Eye (tissue), 1 donor: ENCODE results near the gene FEM1A.
"Not testable (repeated sequence)": the region's sequence is repeated elsewhere in the genome, so short reads cannot be mapped to it uniquely, and the experiment has no call there.

Experiments used
- DNase-seq: peaks from one replicate; pipeline ENCODE4 v3.0.0-alpha.2; 2015

Gene FEM1A, protein sequence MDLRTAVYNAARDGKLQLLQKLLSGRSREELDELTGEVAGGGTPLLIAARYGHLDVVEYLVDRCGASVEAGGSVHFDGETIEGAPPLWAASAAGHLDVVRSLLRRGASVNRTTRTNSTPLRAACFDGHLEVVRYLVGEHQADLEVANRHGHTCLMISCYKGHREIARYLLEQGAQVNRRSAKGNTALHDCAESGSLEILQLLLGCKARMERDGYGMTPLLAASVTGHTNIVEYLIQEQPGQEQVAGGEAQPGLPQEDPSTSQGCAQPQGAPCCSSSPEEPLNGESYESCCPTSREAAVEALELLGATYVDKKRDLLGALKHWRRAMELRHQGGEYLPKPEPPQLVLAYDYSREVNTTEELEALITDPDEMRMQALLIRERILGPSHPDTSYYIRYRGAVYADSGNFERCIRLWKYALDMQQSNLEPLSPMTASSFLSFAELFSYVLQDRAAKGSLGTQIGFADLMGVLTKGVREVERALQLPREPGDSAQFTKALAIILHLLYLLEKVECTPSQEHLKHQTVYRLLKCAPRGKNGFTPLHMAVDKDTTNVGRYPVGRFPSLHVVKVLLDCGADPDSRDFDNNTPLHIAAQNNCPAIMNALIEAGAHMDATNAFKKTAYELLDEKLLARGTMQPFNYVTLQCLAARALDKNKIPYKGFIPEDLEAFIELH

GRCh38 chr19:4791183-4792018 lies at the start of gene FEM1A:
Gene FEM1A (plus strand): TSS chr19:4791734. CDS start chr19:4791855, 121 bp downstream.
- peak; percentile 100 for DNase-seq

DNA sequence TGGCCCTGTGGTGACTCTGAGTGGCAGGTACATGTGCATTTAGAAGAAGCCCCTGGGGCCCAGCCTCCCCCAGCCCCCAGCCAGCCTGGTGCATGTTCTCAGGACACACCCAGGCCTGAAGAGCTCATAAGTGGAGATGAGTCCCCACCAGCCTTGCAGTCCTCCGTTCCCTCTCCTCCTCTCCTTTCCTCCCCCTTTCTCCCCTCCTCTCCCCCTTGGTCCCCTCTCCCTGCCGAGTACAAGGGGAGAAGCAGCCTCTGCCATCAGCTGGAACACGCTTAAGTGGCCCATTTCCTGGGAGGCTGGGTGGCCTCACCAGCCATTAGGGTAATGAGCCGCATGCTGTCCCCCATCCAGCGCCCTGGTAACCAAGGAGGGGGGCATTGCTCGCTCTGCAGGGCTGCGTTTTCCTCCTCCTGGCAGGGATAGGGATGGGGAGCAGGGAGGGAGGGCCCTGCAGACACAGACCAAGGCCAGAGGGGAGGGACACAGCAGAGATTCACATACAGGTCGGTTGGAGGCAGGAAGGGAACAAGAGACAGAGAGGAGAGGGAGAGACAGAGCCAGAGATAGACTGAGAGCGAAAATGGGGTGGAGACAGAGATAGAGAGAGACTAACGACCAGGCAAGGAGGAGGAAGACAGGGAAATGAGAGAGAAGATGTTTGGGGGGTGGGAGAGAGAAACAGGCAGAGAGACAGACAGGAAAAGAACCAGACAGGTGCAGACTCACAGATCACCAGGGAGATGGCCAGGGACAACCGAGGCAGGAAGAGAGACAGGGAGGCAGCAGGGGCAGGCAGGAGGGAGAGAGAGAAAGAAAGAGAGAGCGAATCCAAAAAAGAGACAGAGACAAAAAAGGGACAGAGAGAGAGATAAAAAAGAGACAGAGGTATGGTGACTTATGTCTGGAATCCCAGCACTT lies 48.5 kb upstream of the FEM1A start:
- peak; percentile 95 for DNase-seq

DNA sequence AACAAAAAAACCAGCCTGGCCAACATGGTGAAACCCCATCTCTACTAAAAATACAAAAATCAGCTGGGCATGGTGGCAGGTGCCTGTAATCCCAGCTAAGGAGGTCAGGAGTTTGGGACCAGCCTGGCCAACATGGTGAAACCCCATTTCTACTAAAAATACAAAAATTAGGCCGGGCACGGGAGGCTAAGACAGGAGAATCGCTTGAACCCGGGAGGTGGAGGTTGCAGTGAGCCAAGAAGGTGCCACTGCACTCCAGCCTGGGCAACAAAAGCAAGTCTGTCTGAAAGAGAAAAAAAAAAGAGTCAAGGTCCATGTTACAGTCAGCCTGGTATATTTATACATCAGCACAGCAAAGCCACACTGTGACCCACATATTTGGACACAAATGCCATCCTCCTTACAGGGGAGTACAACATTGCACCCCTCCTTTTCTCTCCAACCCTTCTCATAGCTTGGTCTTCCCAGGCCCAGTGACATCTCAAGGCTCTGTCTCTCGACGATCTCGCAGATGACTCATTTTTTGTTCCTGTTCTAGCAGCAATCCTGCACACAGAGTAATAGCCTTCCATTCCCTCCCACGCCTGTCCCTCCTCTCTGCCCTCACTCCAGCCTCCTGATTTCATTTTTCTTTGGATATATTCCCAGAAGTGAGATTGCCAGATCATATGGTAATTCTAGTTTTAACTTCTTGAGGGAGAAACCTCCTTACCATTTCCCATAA lies 46.9 kb upstream of the FEM1A start:
- DNase-seq, result peak; percentile 33

- DNase-seq, result not testable (repeated sequence)
These were observed 46.4 kb upstream of the FEM1A start for GRCh38 chr19:4745175-4745574.

DNA sequence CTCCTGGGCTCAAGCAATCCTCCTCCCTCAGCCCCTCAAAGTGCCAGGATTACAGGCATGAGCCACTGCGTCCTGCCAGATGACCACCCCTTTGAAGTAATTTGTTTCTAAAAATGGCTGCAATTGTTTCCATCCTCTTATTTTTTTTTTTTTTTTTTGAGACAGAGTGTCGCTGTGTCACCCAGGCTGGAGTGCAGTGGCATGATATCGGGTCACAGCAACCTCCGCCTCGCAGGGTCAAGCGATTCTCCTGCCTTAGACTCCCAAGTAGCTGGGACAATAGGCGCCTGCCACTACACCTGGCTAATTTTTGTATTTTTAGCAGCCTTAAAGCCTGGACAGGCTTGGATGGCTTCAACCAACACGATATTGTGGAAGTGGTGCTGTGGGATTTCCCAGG lies 45.5 kb upstream of the FEM1A start:
- DNase-seq, result no peak

GRCh38 chr19:4748185-4748584 lies 43.3 kb upstream of the FEM1A start:
- DNase-seq, result no peak

DNA sequence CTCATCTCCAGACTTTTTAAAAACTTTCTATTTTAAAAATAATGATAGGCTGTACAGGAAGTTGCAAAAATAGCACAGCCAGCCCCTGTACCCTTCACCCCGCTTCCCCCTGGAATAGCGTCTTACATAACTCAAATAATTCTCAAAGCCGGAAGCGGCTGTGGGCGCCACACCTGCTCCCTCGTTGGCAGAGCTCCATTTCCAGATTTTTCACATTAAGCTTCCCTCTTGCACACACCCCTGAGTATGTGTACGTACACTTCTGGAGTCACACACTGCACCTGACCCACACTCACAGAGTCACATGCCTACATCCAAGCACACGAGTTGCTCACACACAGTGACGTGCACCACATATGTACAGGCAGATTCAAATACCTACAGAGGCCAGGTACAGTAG lies 42.9 kb upstream of the FEM1A start:
- DNase-seq, result no peak

DNA sequence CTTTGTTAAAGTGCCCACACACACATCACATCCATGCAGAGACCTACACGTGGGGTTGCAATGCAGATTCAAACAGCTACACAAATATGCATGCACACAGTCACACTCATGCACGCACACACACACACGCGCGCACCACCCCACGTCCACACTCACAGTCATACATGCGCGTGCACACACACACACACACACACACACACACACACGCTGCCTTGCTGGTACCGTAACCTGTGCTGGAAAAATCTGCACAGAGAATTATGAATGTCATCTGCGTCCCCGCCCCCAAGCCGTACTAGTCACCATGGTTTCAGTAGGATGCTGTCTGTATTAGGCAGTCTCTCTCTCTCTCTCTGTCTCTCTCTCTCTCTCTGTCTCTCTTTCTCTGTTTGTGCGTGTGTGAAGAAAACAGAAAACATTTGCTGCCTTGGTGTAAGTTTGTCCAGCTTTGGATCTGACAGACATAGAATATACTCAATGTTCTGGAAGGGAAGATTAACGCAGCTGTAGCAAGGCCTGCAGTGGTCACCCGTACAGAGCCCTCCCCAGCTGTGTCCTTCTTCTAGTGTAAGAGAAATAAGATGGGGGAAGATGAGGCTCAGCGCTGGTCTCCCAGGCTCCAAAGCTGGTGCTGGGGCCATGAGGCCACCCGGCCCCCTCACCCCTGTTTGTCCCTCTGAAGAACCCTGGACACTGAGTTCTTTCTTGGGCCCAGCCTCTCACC lies 41.5 kb upstream of the FEM1A start:
- DNase-seq, result peak; percentile 73

DNA sequence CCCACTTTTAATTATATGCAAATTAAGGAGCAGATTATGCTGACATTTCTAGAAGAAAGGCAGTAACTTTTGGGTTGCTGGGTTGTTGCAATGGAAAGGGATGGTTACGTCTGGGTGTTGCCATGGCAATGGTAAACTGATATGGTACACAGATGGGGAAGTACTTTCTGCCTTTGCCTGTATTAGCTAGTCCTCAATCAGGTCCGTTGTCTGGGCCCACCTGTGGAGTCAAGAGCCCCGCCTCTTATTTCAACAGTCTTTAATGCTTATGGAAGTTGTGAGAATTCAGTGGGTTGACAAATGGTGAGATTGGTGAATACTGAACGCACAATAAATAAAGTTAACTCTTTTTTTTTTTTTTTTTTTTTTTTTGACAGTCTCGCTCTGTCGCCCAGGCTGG lies 37.3 kb upstream of the FEM1A start:
- peak; percentile 47 for DNase-seq

- no peak for DNase-seq
These were observed 36.1 kb upstream of the FEM1A start for GRCh38 chr19:4755459-4755858.

DNA sequence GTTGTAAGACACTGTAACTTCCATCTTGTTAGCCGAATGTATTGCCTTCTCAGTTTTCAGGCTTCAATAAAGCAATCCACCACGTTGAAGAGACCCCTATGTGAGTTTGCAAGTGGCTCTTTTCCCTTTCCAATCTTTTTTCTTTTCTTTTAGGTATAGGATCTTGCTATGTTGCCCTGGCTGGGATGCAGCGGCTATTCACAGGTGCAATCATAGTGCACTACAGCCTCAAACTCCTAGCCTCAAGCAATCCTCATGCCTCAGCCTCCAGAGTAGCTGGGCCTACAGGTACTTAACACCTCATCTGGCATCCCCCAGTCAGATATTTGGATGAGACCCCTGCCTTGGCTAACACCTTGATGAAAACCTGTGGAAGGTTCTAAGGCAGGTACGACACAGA lies 33.5 kb upstream of the FEM1A start:
- no peak for DNase-seq

DNA sequence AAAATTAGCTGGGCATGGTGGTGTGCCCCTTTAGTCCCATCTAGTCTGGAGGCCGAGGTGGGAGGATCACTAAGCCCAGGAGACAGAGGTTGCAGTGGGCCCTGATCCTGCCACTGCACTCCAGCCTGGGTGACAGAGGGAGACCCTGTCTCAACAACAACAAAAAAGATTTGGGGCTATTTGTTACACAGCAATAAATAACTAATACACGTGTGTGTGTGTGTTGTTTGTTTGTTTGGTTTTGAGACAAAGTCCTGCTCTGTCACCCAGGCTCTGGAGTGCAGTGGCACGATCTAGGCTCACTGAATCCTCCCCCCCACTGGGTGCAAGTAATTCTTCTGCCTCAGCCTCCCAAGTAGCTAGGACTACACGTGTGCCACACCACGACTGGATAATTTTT lies 32.9 kb upstream of the FEM1A start:
- DNase-seq, result no peak

- DNase-seq, result peak; percentile 97
These were observed 31.9 kb upstream of the FEM1A start for GRCh38 chr19:4759388-4760284.

DNA sequence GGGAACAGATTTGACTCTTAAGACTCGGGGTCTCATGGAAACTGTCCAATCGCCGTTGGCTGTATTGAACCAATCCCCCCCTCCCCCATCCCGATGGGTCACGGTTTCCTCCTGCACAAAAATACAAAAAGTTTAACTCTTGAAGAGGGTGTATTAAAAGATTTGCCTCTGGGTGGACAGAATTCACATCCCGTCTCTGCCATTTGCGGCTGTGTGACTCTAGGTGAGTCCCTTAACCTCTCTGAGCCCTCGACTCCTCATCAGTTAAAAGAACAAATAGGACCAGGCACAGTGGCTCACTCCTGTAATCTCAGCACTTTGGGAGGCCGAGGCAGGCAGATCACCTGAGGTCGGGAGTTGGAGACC lies 31.3 kb upstream of the FEM1A start:
- DNase-seq, result no peak

DNA sequence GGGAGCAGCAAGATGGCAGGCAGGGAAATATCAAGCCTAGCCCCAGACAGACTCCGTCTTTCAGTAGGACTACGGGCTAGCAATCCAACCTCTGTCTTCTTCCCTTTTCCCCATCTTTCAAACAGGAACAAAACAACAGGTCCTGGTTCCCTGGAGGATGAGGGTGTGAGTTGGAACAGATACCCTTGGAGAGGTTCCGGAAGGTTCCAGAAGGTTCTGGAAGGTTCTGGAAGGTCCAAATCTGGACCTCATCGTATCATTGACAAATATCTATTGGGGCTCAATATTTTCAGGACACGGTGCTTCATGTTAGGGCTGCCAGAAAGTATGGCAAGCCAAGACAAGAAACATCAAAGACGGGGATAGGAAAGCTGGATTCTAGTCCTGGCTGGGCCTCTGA lies 28.5 kb upstream of the FEM1A start:
- DNase-seq, result no peak

DNA sequence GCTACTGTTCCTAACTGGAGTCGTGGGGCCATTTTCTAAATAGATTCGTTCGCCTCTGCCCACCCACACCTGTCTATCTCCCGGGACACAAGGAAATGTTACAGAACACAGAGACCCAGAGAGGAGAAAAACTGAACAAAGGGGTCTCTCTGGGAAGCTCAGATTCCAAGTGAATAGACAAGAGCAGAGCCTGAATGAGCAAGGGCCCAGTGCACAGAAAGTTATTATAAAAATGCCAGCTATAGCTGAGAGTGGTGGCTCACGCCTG lies 27.2 kb upstream of the FEM1A start:
- DNase-seq, result no peak

- peak; percentile 98 for DNase-seq
These were observed 22.4 kb upstream of the FEM1A start for GRCh38 chr19:4768934-4769777.

DNA sequence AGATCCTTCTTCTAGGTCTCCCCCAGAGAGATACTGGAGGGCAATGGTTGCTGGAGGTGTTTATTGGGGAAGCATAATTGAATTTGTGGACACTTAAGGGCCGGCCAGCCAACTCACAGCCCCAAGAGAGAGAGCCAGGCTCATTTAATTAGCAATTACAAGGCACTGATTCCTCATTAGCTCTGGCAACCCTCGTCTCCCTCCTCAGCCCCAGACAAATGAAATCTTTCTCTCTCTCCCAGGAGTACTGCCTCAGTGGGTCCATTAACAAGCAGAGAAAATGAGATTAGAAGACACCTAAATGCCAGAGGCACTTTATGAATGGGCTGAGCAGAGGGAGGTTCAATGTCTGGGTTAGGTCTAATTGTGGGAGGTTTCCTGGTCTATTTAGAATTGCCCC lies 19.0 kb upstream of the FEM1A start:
- no peak for DNase-seq

GRCh38 chr19:4773047-4773640 lies 18.4 kb upstream of the FEM1A start:
- no peak for DNase-seq
